ENCODE measurements around the gene ASIC5.
"Not testable (repeated sequence)": the region's sequence is repeated elsewhere in the genome, so short reads cannot be mapped to it uniquely, and the experiment has no call there.

Gene ASIC5

GRCh38 chr4:155906554-155907247 lies 40.6 kb upstream of the ASIC5 start:
- no peak overlapping the region for H3K4me3 ChIP-seq (ENCODE audit: low read depth, low read length)
- TF ChIP-seq, protein P1, sequence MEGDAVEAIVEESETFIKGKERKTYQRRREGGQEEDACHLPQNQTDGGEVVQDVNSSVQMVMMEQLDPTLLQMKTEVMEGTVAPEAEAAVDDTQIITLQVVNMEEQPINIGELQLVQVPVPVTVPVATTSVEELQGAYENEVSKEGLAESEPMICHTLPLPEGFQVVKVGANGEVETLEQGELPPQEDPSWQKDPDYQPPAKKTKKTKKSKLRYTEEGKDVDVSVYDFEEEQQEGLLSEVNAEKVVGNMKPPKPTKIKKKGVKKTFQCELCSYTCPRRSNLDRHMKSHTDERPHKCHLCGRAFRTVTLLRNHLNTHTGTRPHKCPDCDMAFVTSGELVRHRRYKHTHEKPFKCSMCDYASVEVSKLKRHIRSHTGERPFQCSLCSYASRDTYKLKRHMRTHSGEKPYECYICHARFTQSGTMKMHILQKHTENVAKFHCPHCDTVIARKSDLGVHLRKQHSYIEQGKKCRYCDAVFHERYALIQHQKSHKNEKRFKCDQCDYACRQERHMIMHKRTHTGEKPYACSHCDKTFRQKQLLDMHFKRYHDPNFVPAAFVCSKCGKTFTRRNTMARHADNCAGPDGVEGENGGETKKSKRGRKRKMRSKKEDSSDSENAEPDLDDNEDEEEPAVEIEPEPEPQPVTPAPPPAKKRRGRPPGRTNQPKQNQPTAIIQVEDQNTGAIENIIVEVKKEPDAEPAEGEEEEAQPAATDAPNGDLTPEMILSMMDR (IDR thresholded peaks at IDR 0.05; ENCODE audit: borderline replicate concordance, insufficient read depth, low read depth, low read length), result no peak

- TF ChIP-seq, protein P1 (IDR thresholded peaks at IDR 0.05; ENCODE audit: borderline replicate concordance, insufficient read depth, low read depth, low read length), result no peak
- no peak overlapping the region for H3K4me3 ChIP-seq (ENCODE audit: low read depth, low read length)
Observed at GRCh38 chr4:155904331-155904730, 38.3 kb upstream of the ASIC5 start.

DNA sequence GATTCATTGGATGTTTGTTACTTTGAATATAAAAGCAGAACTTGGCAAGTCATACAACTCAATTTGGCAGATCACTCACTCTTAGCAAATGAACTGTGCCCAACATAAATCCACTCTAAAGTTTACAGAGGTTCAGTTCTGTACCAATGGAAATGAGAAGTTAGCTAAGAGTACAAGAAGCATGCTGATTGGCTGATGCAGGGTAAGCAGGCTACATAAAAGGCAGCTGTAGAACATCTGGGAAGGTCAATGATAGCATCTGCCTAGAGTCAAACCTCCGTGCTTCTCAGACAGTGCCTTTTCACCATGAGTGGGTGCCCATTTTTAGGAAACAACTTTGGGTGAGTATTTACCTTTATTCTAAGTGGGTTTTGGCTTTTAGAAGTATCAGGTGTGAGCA lies 37.4 kb upstream of the ASIC5 start, which contains the start of gene TDO2:
TSS of gene TDO2 (plus strand) at position 244 of the 400 bp plus-strand sequence. CDS start at position 307, 63 bp downstream.
- TF ChIP-seq, protein P1 (IDR thresholded peaks at IDR 0.05; ENCODE audit: borderline replicate concordance, insufficient read depth, low read depth, low read length), result no peak
- no peak within 1 kb of the TSS for H3K4me3 ChIP-seq (ENCODE audit: low read depth, low read length)

GRCh38 chr4:155901013-155901412 lies 34.9 kb upstream of the ASIC5 start:
- TF ChIP-seq, protein P1 (IDR thresholded peaks at IDR 0.05; ENCODE audit: borderline replicate concordance, insufficient read depth, low read depth, low read length), result no peak
- H3K4me3 ChIP-seq (ENCODE audit: low read depth, low read length), result no peak overlapping the region

GRCh38 chr4:155900381-155900780 lies 34.3 kb upstream of the ASIC5 start:
- TF ChIP-seq, protein P1 (IDR thresholded peaks at IDR 0.05; ENCODE audit: borderline replicate concordance, insufficient read depth, low read depth, low read length), result no peak
- no peak overlapping the region for H3K4me3 ChIP-seq (ENCODE audit: low read depth, low read length)

GRCh38 chr4:155899891-155900290 lies 33.8 kb upstream of the ASIC5 start:
- no peak overlapping the region for H3K4me3 ChIP-seq (ENCODE audit: low read depth, low read length)
- TF ChIP-seq, protein P1 (IDR thresholded peaks at IDR 0.05; ENCODE audit: borderline replicate concordance, insufficient read depth, low read depth, low read length), result no peak

DNA sequence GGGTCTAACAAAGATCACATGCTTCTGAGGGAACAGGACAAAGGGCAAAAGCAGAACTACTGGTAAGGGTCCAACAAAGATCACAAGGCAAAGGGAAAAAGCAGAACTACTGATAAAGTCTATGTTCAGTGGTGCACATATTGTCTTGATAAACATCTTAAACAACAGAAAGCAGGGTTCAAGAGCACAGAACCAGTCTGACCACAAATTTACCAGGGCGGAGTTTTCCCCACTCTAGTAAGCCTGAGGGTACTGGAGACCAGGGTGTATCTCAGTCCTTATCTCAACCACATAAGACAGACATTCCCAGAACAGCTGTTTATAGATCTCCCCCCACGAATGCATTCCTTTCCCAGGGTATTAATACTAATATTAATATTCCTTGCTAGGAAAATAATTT lies 32.3 kb upstream of the ASIC5 start:
- H3K4me3 ChIP-seq (ENCODE audit: low read depth, low read length), result not testable (repeated sequence)

Measured in GM12875 (cell line).